Nephron progenitor cell (in vitro differentiated cells): ENCODE measurements around the gene INSC.

Source experiments
- DNase-seq: peaks from one replicate; pipeline ENCODE4 v3.0.0; 2021
- H3K27ac Mint-ChIP-seq: 2 replicates; pipeline ENCODE4 v1.8.0; 2021; ENCODE audit warnings: mild to moderate bottlenecking, moderate library complexity, mixed read lengths
- H3K27me3 Mint-ChIP-seq: 2 replicates; pipeline ENCODE4 v1.8.0; 2021; ENCODE audit warnings: mild to moderate bottlenecking, low read depth, mixed read lengths; ENCODE audit not compliant: poor library complexity
- H3K36me3 Mint-ChIP-seq: 2 replicates; pipeline ENCODE4 v1.8.0; 2021; ENCODE audit warnings: low read depth, mixed read lengths
- H3K4me1 Mint-ChIP-seq: 2 replicates; pipeline ENCODE4 v1.8.0; 2021; ENCODE audit warnings: mixed read lengths
- H3K4me3 Mint-ChIP-seq: 2 replicates; pipeline ENCODE4 v1.8.0; 2021; ENCODE audit warnings: mild to moderate bottlenecking, moderate library complexity, mixed read lengths
- H3K9me3 Mint-ChIP-seq: 2 replicates; pipeline ENCODE4 v1.8.0; 2021; ENCODE audit warnings: mild to moderate bottlenecking, moderate library complexity, mixed read lengths
- CTCF ChIP-seq: fragments of 200-600 bp; sonication (generic); IDR thresholded peaks from 2 replicates; pipeline ENCODE4 v1.5.0; 2021; ENCODE audit warnings: antibody characterized with exemption

The INSC gene

GRCh38 chr11:15213471-15214231, 98.9 kb downstream of the INSC start:
- Mint-ChIP-seq H3K27me3 (peaks cover 9% of the 10 kb centered on the region), H3K9me3 (no peaks in the 10 kb centered on the region), H3K4me3 (no peak overlapping the region), H3K4me1 (peaks cover 11% of the 10 kb centered on the region), H3K27ac (no peak overlapping the region), H3K36me3 (no peaks in the 10 kb centered on the region)
- no peak for TF ChIP-seq CTCF
- no peak for DNase-seq

GRCh38 chr11:15215005-15215404, 100.3 kb downstream of the INSC start:
- TF ChIP-seq CTCF, result no peak
- no peak for DNase-seq
- no peak overlapping the region for H3K4me3 Mint-ChIP-seq
- no peak overlapping the region for H3K27ac Mint-ChIP-seq
- H3K9me3 Mint-ChIP-seq, result no peaks in the 10 kb centered on the region
- no peaks in the 10 kb centered on the region for H3K36me3 Mint-ChIP-seq
- peaks cover 5% of the 10 kb centered on the region for H3K27me3 Mint-ChIP-seq
- H3K4me1 Mint-ChIP-seq, result peaks cover 11% of the 10 kb centered on the region

GRCh38 chr11:15216678-15217077, 102.0 kb downstream of the INSC start:
- no peaks in the 10 kb centered on the region for H3K9me3 Mint-ChIP-seq
- H3K4me1 Mint-ChIP-seq, result peaks cover 11% of the 10 kb centered on the region
- DNase-seq, result no peak
- no peak overlapping the region for H3K4me3 Mint-ChIP-seq
- TF ChIP-seq CTCF, result peak; percentile 42
- no peaks in the 10 kb centered on the region for H3K36me3 Mint-ChIP-seq
- peaks cover 5% of the 10 kb centered on the region for H3K27me3 Mint-ChIP-seq
- no peak overlapping the region for H3K27ac Mint-ChIP-seq

- H3K27ac Mint-ChIP-seq, result no peak overlapping the region
- H3K4me3 Mint-ChIP-seq, result no peak overlapping the region
- peaks cover 11% of the 10 kb centered on the region for H3K4me1 Mint-ChIP-seq
- no peaks in the 10 kb centered on the region for H3K36me3 Mint-ChIP-seq
- DNase-seq, result no peak
- peaks cover 12% of the 10 kb centered on the region for H3K27me3 Mint-ChIP-seq
- no peak for TF ChIP-seq CTCF
- no peaks in the 10 kb centered on the region for H3K9me3 Mint-ChIP-seq
These were observed 102.7 kb downstream of the INSC start for GRCh38 chr11:15217416-15217815.

- Mint-ChIP-seq H3K4me3 (no peak overlapping the region), H3K27ac (no peak overlapping the region), H3K27me3 (peaks cover 35% of the 10 kb centered on the region), H3K4me1 (no peaks in the 10 kb centered on the region), H3K36me3 (no peaks in the 10 kb centered on the region), H3K9me3 (no peaks in the 10 kb centered on the region)
- TF ChIP-seq CTCF, result no peak
- DNase-seq, result no peak
These were observed 108.1 kb downstream of the INSC start for GRCh38 chr11:15222777-15223176.

GRCh38 chr11:15223318-15223717, 108.6 kb downstream of the INSC start:
- Mint-ChIP-seq H3K4me1 (peaks cover 2% of the 10 kb centered on the region), H3K27me3 (peaks cover 35% of the 10 kb centered on the region), H3K9me3 (no peaks in the 10 kb centered on the region), H3K36me3 (no peaks in the 10 kb centered on the region), H3K27ac (no peak overlapping the region), H3K4me3 (no peak overlapping the region)
- no peak for TF ChIP-seq CTCF
- DNase-seq, result no peak
